GM12874 (cell line): ENCODE measurements around the gene TNP1.

Experiments
- CTCF ChIP-seq: IDR thresholded peaks from 2 replicates; pipeline ENCODE4 v1.5.1; 2011; ENCODE audit warnings: low read depth, mild to moderate bottlenecking, control low read depth, low read length, moderate library complexity; ENCODE audit not compliant: insufficient read depth

TNP1 gene

GRCh38 chr2:216839688-216840087 is 20.2 kb downstream of the TNP1 start:
- TF ChIP-seq CTCF, result no peak

DNA sequence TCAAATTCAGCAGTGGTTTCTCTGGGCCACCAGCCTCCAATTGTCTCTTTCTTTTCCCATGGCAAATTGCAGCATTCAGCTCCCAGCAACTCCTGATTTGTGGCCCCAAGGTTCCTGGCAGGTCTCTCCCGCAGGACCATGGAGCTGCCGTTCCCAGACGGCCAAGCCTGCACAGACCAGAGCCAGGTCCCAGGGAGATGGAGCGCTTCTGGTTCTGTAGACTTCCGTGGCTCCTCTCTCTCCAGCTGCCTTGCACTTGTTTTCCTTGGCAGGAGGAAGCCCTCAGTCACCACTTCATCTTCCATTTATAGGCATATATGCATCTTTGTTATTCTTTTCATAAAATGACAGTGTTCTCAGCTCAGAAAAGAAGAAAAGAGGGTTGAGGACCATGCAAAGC is 21.7 kb downstream of the TNP1 start:
- no peak for TF ChIP-seq CTCF

DNA sequence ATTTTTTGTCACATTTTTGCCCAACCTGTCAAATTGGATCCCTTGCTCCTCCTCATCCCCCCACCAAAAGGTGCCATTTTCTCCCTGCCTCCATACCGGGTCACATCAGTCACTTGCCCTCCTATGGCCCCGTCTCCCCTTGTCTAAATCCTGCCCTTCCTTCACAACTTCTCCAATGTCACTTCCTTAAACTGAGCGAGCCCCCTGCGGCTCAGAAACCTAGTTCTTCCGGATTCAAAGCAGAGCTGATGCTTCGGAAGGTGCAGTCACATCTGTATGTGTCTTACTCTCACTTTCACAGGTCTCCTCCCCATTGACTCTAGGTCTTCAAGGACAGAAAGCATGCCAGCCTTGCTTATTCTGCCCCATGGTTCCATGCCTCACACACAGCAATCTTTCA is 22.1 kb downstream of the TNP1 start:
- TF ChIP-seq CTCF, result no peak

DNA sequence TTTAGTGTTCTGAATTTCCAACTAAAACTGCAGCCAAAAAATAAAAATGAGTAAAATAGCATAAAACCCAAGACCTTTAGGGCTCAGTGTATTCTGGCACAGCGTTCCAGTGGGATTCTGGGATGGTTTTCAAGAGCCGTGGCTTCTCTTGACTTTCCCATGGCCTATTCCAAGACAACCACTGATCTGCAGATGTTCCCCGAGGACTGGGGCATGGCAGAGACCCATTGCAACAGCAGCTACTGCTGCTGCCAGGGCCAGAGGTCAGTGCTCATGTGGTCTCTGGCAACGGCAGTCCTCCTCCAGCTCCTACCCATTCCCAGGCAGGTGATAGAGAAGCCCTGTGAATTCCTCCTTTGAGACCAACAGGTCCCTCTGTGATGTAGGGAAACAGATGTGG is 26.8 kb downstream of the TNP1 start:
- no peak for TF ChIP-seq CTCF

- no peak for TF ChIP-seq CTCF
These were observed 29.5 kb downstream of the TNP1 start for GRCh38 chr2:216830346-216830745.

DNA sequence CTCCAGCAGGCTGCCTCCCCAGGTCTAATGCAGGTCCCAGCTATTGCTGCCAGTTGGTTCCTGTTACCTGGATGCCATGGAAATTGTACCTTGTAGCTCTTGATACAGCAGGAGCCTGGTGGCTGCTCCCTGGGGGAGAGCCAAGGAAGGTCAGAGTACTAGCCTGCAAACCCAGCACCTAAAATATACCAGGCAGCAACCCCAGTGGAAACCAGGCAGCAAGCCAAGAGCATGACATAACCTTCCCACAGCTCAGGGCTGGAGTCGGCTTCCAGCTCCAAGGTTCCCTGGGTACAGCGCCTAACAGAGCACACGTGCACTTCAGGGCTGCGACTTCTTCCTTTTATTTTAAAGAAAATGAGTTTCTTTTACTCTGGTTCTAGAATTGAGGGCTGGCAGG is 30.3 kb downstream of the TNP1 start:
- TF ChIP-seq CTCF, result no peak

GRCh38 chr2:216827073-216827720 is 32.7 kb downstream of the TNP1 start:
- no peak for TF ChIP-seq CTCF
